WTC11 (cell line): ENCODE results near the gene SERP1. TPM values are rescaled to one million over a fixed set of nuclear protein-coding genes. Genes with fewer than 3 reads are reported as not detected.
A peak's percentile ranks its signal among the peaks of the same experiment; 100 is the strongest.

ENCODE experiments used
- ATAC-seq: fragments of 200-7000 bp; cut with Tn5 transposase; 2 replicates; pipeline ENCODE4 v1.10.0; 2021; ENCODE audit warnings: mild to moderate bottlenecking, moderate library complexity
- CTCF ChIA-PET: fragments of 300-600 bp; sonication (Branson Sonifier 250); formaldehyde crosslinking; loops from one replicate; lab custom pipeline; 2021; ENCODE audit warnings: antibody characterized with exemption; lab: Charles Lee
- POLR2A ChIA-PET: fragments of 350-600 bp; sonication (Branson Sonifier 250); formaldehyde crosslinking; loops from one replicate; lab custom pipeline; 2021; ENCODE audit warnings: antibody characterized with exemption; lab: Charles Lee
- DNase-seq: peaks from one replicate; pipeline ENCODE4 v3.0.0; 2021; ENCODE audit warnings: low spot score
- H3K27ac Mint-ChIP-seq: 2 replicates; pipeline ENCODE4 v1.8.0; 2021; ENCODE audit warnings: mixed read lengths
- H3K27me3 Mint-ChIP-seq: 2 replicates; pipeline ENCODE4 v1.8.0; 2021; ENCODE audit warnings: low read depth, mild to moderate bottlenecking, moderate library complexity, mixed read lengths
- H3K36me3 Mint-ChIP-seq: 2 replicates; pipeline ENCODE4 v1.8.0; 2021; ENCODE audit warnings: mixed read lengths
- H3K4me1 Mint-ChIP-seq: 2 replicates; pipeline ENCODE4 v1.8.0; 2022; ENCODE audit warnings: mixed read lengths
- H3K4me3 Mint-ChIP-seq: 2 replicates; pipeline ENCODE4 v1.8.0; 2021; ENCODE audit warnings: mild to moderate bottlenecking, moderate library complexity, mixed read lengths
- H3K9me3 Mint-ChIP-seq: 2 replicates; pipeline ENCODE4 v1.8.0; 2021; ENCODE audit warnings: mixed read lengths
- ARID4B ChIP-seq: sonication (generic); formaldehyde crosslinking; IDR thresholded peaks from 2 replicates; pipeline ENCODE4 v1.8.0; 2023; ENCODE audit warnings: missing genetic modification reagents, mild to moderate bottlenecking, borderline replicate concordance
- CBFB ChIP-seq: sonication (generic); formaldehyde crosslinking; IDR thresholded peaks from 2 replicates; pipeline ENCODE4 v1.8.1; 2022; ENCODE audit warnings: mild to moderate bottlenecking, low read depth, missing genetic modification reagents
- ESRRA ChIP-seq: sonication (generic); formaldehyde crosslinking; IDR thresholded peaks from 2 replicates; pipeline ENCODE4 v1.8.1; 2022; ENCODE audit warnings: mild to moderate bottlenecking, missing genetic modification reagents, borderline replicate concordance
- FOXP4 ChIP-seq: sonication (generic); formaldehyde crosslinking; IDR thresholded peaks from 2 replicates; pipeline ENCODE4 v1.8.0; 2022; ENCODE audit warnings: mild to moderate bottlenecking, missing genetic modification reagents
- HMGXB4 ChIP-seq: sonication (generic); formaldehyde crosslinking; IDR thresholded peaks from 2 replicates; pipeline ENCODE4 v1.8.1; 2023; ENCODE audit warnings: mild to moderate bottlenecking, moderate library complexity, missing genetic modification reagents
- KAT7 ChIP-seq: sonication (generic); formaldehyde crosslinking; IDR thresholded peaks from 2 replicates; pipeline ENCODE4 v1.8.1; 2023; ENCODE audit warnings: missing genetic modification reagents, mild to moderate bottlenecking, borderline replicate concordance
- MYBL2 ChIP-seq: sonication (generic); formaldehyde crosslinking; IDR thresholded peaks from 2 replicates; pipeline ENCODE4 v1.8.1; 2023; ENCODE audit warnings: mild to moderate bottlenecking, moderate library complexity, missing genetic modification reagents
- NFATC4 ChIP-seq: fragments of 250-450 bp; sonication (Bioruptor Pico); IDR thresholded peaks from 2 replicates; pipeline ENCODE4 v1.9.0; 2021; ENCODE audit warnings: mild to moderate bottlenecking
- NFYB ChIP-seq: sonication (generic); formaldehyde crosslinking; conservative IDR thresholded peaks from 2 replicates; pipeline ENCODE4 v1.8.0; 2022; ENCODE audit warnings: low read depth, missing genetic modification reagents
- OVOL2 ChIP-seq: fragments of 250-450 bp; sonication (Bioruptor Pico); IDR thresholded peaks from 2 replicates; pipeline ENCODE4 v1.9.0; 2021; ENCODE audit warnings: mild to moderate bottlenecking, borderline replicate concordance
- SMAD4 ChIP-seq: sonication (generic); formaldehyde crosslinking; IDR thresholded peaks from 2 replicates; pipeline ENCODE4 v1.8.0; 2022; ENCODE audit warnings: mild to moderate bottlenecking, missing genetic modification reagents
- TEAD1 ChIP-seq: sonication (generic); formaldehyde crosslinking; IDR thresholded peaks from 2 replicates; pipeline ENCODE4 v1.8.0; 2022; ENCODE audit warnings: mild to moderate bottlenecking, missing genetic modification reagents
- ZBTB21 ChIP-seq: sonication (generic); formaldehyde crosslinking; IDR thresholded peaks from 2 replicates; pipeline ENCODE4 v1.8.1; 2023; ENCODE audit warnings: mild to moderate bottlenecking, missing genetic modification reagents, borderline replicate concordance
- ZNF121 ChIP-seq: sonication (generic); formaldehyde crosslinking; IDR thresholded peaks from 2 replicates; pipeline ENCODE4 v1.8.0; 2023; ENCODE audit warnings: missing genetic modification reagents
- ZNF138 ChIP-seq: sonication (generic); formaldehyde crosslinking; conservative IDR thresholded peaks from 2 replicates; pipeline ENCODE4 v1.8.1; 2022; ENCODE audit warnings: mild to moderate bottlenecking, moderate library complexity, missing genetic modification reagents
- ZNF232 ChIP-seq: sonication (generic); formaldehyde crosslinking; IDR thresholded peaks from 2 replicates; pipeline ENCODE4 v1.8.0; 2022; ENCODE audit warnings: mild to moderate bottlenecking, missing genetic modification reagents
- total RNA-seq: library from RNA; stranded (reverse); gene quantifications from 3 replicates; pipeline ENCODE4 v1.2.3, GENCODE V29; 2021
- TF ChIP-seq, protein P1 (sequence below): sonication (generic); formaldehyde crosslinking; IDR thresholded peaks from 2 replicates; pipeline ENCODE4 v1.8.0; 2022; ENCODE audit warnings: missing genetic modification reagents
- TF ChIP-seq, protein P2 (sequence below): sonication (generic); formaldehyde crosslinking; IDR thresholded peaks from 2 replicates; pipeline ENCODE4 v1.8.1; 2023; ENCODE audit warnings: mild to moderate bottlenecking, missing genetic modification reagents
- TF ChIP-seq, protein P3 (sequence below): sonication (generic); formaldehyde crosslinking; conservative IDR thresholded peaks from 2 replicates; pipeline ENCODE4 v1.8.1; 2023; ENCODE audit warnings: mild to moderate bottlenecking, low read depth, missing genetic modification reagents, moderate library complexity

SERP1 gene
- total RNA-seq, 1 experiment from 2014 or later = 98.3 TPM

GRCh38 chr3:150545419-150546225, 674 bp downstream of the SERP1 start:
- Mint-ChIP-seq H3K36me3 (peaks cover 36% of the 10 kb centered on the region), H3K9me3 (no peaks in the 10 kb centered on the region), H3K27ac (peak overlapping the region; percentile 94), H3K4me1 (peaks cover 22% of the 10 kb centered on the region), H3K4me3 (peak overlapping the region; percentile 93), H3K27me3 (no peaks in the 10 kb centered on the region)
- no peak for DNase-seq
- ChIA-PET POLR2A (interaction anchor here (0.6 to 2.1 kb wide), 8 partner anchors 11 to 221 kb away, joined by 3 to 11 read pairs (median 4); partner anchors contain the start of genes SELENOT and TSC22D2), CTCF (interaction anchor here (0.9 to 1.0 kb wide), 4 partner anchors 42 to 307 kb away, joined by 3 read pairs; no protein-coding TSS in a partner anchor)
- ATAC-seq = peak; percentile 7
- TF ChIP-seq ESRRA (CRISPR knock-in tag) = no peak
- peak; percentile 9; the same call in 1 of the 2 replicates for TF ChIP-seq CBFB
- 0 out of 2 replicates have a peak, but pooled peaks have one; percentile 36 for TF ChIP-seq KAT7
- TF ChIP-seq ARID4B = no peak
- TF ChIP-seq ZNF232 (CRISPR knock-in tag) = peak; percentile 61; the same call in 1 of the 2 replicates
- TF ChIP-seq NFATC4 = 0 out of 2 replicates have a peak, but pooled peaks have one; percentile 27
- TF ChIP-seq, protein P1, sequence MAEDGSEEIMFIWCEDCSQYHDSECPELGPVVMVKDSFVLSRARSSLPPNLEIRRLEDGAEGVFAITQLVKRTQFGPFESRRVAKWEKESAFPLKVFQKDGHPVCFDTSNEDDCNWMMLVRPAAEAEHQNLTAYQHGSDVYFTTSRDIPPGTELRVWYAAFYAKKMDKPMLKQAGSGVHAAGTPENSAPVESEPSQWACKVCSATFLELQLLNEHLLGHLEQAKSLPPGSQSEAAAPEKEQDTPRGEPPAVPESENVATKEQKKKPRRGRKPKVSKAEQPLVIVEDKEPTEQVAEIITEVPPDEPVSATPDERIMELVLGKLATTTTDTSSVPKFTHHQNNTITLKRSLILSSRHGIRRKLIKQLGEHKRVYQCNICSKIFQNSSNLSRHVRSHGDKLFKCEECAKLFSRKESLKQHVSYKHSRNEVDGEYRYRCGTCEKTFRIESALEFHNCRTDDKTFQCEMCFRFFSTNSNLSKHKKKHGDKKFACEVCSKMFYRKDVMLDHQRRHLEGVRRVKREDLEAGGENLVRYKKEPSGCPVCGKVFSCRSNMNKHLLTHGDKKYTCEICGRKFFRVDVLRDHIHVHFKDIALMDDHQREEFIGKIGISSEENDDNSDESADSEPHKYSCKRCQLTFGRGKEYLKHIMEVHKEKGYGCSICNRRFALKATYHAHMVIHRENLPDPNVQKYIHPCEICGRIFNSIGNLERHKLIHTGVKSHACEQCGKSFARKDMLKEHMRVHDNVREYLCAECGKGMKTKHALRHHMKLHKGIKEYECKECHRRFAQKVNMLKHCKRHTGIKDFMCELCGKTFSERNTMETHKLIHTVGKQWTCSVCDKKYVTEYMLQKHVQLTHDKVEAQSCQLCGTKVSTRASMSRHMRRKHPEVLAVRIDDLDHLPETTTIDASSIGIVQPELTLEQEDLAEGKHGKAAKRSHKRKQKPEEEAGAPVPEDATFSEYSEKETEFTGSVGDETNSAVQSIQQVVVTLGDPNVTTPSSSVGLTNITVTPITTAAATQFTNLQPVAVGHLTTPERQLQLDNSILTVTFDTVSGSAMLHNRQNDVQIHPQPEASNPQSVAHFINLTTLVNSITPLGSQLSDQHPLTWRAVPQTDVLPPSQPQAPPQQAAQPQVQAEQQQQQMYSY = no peak
- TF ChIP-seq NFYB = no peak
- TF ChIP-seq, protein P2, sequence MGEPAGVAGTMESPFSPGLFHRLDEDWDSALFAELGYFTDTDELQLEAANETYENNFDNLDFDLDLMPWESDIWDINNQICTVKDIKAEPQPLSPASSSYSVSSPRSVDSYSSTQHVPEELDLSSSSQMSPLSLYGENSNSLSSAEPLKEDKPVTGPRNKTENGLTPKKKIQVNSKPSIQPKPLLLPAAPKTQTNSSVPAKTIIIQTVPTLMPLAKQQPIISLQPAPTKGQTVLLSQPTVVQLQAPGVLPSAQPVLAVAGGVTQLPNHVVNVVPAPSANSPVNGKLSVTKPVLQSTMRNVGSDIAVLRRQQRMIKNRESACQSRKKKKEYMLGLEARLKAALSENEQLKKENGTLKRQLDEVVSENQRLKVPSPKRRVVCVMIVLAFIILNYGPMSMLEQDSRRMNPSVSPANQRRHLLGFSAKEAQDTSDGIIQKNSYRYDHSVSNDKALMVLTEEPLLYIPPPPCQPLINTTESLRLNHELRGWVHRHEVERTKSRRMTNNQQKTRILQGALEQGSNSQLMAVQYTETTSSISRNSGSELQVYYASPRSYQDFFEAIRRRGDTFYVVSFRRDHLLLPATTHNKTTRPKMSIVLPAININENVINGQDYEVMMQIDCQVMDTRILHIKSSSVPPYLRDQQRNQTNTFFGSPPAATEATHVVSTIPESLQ = no peak
- no peak; the same call in 1 of the 2 replicates for TF ChIP-seq SMAD4
- no peak for TF ChIP-seq TEAD1 (CRISPR knock-in tag)
- no peak for TF ChIP-seq ZNF121 (CRISPR knock-in tag)
- TF ChIP-seq, protein P3, sequence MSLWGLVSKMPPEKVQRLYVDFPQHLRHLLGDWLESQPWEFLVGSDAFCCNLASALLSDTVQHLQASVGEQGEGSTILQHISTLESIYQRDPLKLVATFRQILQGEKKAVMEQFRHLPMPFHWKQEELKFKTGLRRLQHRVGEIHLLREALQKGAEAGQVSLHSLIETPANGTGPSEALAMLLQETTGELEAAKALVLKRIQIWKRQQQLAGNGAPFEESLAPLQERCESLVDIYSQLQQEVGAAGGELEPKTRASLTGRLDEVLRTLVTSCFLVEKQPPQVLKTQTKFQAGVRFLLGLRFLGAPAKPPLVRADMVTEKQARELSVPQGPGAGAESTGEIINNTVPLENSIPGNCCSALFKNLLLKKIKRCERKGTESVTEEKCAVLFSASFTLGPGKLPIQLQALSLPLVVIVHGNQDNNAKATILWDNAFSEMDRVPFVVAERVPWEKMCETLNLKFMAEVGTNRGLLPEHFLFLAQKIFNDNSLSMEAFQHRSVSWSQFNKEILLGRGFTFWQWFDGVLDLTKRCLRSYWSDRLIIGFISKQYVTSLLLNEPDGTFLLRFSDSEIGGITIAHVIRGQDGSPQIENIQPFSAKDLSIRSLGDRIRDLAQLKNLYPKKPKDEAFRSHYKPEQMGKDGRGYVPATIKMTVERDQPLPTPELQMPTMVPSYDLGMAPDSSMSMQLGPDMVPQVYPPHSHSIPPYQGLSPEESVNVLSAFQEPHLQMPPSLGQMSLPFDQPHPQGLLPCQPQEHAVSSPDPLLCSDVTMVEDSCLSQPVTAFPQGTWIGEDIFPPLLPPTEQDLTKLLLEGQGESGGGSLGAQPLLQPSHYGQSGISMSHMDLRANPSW (CRISPR knock-in tag) = 0 out of 2 replicates have a peak, but pooled peaks have one; percentile 88
- TF ChIP-seq ZBTB21 = no peak
- TF ChIP-seq HMGXB4 (CRISPR knock-in tag) = peak; percentile 97; the same call in 1 of the 2 replicates
- no peak for TF ChIP-seq MYBL2 (CRISPR knock-in tag)
- TF ChIP-seq FOXP4 (CRISPR knock-in tag) = peak; percentile 20; the same call in 1 of the 2 replicates
- TF ChIP-seq OVOL2 (CRISPR knock-in tag) = no peak
- TF ChIP-seq ZNF138 (CRISPR knock-in tag) = peak; percentile 93; the same call in 1 of the 2 replicates
